Measurements from ENCODE around the gene FEN1.

Gene FEN1

DNA sequence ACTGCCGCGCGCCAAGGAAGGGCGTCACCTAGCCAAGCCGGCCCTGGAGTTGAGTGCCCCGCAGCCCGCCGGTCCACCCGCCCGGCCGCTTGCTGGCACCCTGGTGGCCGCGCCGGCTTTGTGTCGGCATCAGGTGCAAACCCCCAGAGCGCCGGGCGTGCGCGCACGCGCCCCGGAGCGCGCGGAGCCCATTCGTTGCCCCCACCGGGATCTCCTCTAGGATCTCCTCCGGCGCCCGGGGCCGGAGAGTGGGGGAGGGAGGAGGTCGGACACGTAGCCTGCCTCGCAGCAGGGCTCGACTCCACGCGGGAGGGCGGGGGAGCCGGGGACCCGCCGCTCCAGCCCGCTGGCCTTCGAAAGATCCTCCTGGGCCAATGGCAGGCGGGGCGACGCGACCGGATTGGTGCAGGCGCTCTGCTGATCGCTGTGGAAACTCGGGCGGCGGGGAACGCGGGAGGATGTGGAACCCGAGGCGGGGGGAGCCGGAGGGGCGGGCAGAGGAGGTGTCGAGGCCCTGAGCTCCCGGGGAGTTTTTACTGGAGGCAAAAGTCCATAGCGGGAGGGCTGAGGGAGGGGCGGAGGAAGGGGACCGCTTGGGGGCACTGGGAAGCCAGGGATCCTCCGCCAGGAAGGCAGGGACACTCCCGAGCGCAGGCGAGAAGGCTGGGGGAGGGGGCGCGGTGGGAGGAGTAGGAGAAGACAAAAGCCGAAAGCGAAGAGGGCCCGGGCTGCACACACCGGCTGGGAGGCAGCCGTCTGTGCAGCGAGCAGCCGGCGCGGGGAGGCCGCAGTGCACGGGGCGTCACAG, 35.1 kb downstream of the FEN1 start, which contains the start of gene FADS2:
FADS2 (plus strand) TSS at position 730 of the 808 bp plus-strand sequence. CDS start 91 bp downstream, outside the sequence.
- DNase-seq: no peak

DNA sequence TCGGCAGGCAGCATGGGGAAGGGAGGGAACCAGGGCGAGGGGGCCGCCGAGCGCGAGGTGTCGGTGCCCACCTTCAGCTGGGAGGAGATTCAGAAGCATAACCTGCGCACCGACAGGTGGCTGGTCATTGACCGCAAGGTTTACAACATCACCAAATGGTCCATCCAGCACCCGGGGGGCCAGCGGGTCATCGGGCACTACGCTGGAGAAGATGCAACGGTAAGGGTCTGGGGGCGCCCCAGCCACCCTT, 35.6 kb downstream of the FEN1 start:
- DNase-seq: no peak

DNA sequence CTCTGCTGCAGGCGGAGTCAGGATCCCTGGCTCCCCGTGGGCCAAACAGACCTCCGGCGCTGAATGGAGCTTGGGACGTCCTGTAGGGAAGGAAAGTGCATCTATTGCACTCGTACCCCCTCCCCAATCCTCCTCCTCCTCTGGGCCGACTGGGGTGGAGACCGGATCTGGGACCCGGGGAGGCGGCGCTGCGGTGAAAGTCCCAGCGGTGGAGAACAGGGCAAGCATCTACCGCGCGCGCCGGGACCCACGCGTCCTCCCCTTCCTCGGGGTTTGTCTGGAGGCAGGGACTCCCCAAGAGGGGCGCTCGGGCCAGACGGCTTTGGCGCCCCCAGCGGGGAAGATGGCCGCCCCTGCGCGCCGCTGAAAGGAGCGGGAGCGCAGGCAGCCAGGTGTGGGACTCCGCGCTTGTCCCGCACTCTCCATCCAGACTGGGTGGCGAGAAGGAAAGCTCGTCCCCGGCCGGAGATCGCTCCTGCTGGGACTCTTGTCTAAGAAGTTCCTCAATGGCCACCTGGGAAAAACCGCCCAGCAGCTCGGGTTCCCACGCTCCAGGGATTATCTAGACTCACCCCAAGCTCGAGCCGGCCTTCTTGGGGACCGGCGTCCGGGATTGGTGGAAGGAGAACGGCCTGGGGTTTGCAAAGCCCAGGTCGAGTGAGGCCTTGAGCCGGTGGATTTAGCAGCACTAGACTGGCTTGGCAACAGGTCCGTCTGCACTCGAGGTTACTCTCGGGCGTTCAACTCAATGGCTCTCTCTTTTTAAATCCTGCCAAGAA, 36.1 kb downstream of the FEN1 start:
- DNase-seq: no peak

DNA sequence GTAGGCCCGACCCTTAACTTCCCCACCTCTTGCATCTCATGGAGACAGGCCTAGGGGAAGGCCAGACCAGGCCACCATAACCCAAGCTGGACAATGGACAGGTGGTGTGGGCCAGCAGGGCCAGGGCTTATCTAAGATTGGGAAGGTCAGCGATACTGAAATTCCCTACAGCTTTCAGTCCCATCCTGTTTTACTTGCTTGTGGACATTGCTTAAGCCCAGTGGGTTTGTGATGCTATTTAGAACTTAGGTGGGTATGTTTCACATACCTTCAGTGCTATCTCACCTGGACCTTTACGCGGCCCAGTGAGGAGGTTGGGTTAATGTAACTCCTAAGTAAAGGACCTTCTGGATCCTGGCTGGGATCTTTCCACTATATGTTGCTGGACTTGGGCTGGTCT, 37.1 kb downstream of the FEN1 start:
- no peak for DNase-seq

DNA sequence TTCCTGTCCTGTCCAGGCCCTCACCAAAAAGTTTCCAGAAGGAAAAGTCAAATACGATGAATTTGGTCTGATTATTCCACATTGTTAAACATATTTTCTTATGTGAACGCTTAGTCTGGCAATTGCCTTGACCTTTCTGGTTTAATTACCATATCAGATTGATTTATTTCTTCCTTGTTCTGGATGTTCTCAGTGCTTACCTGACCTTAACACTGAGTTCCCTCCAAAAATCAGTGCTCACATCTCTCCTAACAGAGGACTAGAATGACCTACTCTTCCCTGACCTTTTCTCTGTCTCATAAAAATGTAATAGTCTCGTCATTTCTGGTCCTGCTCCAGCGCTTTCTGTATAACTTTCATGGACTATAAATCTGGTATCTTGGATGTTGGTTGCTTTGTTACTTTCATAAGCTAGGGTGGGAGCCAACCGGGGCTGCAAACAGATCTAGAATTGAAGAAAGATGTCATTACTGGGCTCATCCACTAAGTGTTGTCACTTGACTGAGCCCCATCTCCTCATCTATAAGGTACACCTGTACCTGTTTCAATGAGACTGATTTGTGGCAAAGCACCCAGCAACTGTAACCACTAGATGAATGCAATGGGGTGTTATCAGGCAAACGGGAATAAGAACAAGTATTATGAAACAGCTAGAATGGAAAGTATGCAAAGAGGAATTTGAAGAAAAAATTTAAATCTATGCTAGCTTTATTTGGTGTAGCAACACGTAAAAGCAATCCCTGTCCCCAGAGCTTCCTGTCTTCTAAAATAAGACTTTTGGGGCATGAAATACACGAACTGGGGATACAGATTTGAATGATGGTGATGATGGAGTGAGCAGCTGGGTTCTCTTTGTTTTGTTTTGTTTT, 37.8 kb downstream of the FEN1 start:
- DNase-seq: no peak

DNA sequence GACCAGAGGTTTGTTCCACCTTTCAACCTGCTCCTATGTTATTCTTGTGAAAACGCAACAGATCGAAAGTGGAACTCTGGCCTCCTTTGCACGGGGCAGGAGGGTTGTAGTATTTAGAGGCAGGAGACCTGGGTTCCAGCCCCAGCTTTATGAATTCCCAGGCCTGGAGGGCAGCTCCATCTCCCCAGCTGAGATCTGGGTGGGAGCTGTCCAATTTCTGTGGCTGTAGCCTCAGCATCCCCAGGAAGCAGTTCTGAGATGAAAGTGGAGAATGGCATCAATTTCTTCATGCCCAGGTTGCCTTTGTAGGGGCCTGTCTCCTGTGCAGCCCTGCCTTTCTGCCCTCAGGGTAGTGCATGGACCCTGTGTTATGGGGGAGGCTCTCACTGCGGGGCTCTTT, 39.5 kb downstream of the FEN1 start:
- no peak for DNase-seq

DNA sequence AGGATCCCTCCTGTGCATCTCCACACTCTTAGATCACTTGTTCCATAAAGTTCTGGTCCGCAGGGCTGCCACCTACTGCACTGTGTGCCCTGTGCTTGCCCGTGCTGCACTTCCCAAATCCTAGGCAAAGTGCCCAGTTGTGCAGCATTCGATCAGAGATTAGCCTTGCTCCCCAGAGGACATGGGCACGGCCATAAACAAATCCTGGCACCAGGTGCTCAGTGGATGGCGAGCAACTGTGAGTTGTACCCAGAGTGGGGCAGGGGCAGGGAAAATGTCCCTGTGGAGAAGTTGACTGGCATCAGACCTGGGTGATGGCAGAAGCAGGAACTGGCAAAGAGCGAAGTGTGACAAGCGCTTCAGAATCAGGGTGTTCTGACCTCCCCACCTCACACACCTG, 40.0 kb downstream of the FEN1 start:
- no peak for DNase-seq

DNA sequence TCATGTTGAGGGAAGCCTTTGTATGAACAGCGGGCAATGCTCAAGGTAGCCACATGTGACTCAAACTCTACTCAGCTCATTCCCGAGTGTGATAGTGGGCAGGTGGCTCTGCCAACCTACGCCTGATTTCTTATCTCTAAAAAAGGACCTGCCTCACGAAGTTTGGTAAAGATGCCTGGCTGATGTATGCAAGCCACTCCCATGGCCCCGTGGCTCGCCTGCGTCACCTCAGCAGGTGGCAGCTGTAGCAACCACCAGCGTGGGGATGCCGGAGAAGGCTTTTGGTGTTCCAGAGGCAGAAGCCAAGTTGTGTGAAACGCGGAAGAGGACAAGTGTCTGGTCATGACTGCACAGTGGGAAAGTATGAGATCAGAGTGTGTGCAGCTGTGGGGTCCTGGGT, 40.8 kb downstream of the FEN1 start:
- DNase-seq: no peak

DNA sequence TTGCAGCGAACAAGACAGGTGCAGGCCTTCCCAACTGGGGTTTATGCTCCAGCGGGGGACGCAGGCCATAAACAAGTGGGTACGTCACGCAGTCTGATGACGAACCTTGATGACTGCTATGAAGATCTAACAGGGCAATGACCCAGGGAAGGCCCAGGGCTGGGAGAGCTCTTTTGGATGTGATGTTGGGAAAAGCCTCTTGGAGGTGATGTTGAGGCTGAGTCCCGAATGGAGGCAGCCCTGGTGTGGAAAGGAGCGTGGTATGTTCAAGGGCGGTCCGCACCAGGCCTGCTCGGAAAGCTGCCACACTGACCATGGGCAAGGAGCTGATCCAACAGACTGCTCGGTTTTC, 41.2 kb downstream of the FEN1 start:
- DNase-seq: no peak

DNA sequence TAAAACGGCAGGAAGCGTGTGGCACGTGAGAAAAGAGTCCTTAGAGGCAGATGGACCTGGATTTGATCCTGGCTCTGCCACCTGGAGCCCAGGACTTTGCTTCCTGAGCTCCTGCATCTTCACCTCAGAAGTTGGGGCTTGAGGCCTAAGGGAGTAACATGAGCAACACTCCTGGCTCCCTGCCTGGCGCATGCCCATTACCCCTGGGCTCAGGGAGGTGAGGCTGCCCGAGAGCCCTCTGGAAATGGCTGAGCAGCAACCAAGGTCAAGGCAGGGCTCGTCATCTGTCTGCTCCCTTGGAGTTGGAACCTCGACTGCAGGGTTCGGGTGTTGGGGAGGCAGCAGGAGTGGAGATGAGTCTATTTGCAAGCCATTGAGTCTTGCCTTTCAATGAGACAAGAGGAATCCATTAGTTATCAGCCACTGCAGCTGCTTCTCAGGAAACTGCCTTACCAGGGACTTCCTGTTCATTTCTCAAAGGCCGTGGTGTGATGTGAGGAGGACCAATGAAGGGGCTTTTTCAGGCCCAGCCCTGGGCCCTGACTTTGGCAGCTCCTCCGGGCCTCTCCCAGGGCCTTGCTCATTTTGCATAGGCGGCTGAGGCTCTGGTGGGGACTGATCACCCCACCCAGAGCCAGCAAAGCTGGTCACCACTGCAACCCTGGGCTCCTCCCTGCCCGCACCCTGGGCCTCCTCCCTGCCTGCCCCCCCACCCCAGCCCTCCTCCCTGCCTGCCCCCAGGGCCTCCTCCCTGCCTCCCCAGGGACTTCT, 41.8 kb downstream of the FEN1 start:
- DNase-seq: no peak

DNA sequence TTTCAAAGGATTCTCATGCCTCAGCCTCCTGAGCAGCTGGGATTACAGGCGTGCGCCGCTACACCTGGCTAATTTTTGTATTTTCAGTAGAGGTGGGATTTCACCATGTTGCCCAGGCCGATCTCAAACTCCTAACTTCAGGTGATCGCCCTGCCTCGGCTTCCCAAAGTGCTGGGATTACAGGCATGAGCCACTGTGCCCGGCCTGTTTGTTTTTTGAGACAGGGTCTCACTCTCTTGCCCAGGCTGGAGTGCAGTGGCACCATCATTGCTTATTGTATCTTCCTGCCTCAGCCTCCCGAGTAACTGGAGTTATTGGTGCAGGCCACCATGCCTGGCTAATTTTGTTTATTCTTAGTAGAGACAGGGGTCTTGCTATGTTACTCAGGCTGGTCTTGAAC, 43.5 kb downstream of the FEN1 start:
- DNase-seq: no peak

DNA sequence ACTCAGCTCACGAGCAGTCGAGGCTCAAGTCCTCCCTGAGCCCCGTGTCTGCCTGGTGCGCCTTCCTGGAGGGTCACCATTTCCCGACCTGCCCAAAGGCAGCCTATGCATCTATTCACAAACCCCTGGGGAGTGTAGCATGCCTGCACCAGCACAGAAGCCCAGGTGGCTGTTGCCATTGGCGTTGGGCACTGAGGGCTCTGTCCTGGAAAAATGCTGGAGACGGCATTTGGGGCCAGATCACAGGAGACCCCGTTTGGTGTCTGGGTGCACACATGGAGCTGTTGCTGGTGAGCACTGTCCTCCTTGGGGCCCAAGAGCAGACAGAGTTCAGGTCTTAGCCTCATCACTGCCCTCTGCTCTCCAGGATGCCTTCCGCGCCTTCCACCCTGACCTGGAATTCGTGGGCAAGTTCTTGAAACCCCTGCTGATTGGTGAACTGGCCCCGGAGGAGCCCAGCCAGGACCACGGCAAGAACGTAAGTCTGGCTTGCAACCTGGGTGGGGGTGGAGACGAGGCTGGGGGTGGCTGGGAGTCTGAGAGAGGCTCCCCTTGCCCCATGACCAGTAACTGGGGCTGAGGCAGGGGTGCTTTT, 44.8 kb downstream of the FEN1 start:
- DNase-seq: no peak

DNA sequence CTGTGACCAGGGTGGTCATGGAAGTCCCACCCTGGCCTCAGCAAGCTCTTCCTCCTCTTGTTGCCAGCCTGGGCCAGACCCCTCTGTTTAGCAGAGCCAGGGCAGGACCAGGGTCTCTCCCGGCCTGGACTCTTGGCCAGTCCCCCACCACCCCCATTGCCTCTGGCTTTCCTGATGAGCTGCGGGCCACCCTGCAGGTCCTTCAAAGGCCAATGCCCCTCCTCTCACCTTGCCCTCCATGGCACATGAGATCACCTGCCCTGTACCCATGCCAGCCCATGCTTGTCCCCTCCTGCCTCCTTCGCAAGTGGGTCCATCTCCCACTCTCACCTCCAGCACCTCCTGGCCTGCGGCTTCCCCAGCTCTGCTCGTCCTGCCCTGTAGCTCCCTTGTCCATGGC, 45.8 kb downstream of the FEN1 start:
- DNase-seq: no peak

DNA sequence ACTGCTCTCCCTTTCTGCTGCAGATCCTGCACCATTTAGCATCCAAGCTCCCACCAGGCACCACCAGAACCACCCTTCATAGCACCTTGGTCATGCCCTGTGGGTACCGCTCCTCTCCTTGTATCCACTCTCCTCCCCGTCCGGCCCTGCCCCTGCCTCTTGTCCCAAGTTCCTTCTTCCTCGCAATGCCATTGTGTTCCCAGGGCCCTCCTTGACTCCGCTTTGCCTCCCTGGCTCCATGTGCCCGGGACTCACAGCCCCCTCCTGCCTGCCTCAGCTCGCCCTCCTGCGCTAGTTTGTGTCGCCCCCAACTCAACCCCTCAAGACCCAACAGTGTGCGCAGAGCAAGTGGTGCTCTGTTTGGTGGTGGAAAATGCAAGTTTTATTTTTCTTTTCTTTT, 46.2 kb downstream of the FEN1 start:
- DNase-seq: no peak

DNA sequence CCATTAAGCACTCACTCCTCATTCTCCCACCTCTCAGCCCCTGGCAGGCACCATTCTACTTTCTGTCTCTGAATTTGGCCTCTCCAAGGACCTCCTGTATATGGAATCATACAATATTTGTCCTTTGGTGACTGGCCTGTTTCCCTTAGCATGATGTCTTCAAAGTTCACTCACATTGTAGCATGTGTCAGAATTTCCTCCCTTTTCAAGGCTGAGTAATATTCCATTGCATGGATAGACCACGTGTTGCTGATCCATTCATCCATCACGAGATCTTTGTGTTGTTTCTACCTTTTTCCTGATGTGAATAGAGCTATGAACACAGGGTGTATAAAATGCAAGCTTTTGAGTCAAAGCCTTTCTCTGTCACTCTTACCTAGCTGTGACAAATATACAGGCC, 47.0 kb downstream of the FEN1 start:
- DNase-seq: no peak

DNA sequence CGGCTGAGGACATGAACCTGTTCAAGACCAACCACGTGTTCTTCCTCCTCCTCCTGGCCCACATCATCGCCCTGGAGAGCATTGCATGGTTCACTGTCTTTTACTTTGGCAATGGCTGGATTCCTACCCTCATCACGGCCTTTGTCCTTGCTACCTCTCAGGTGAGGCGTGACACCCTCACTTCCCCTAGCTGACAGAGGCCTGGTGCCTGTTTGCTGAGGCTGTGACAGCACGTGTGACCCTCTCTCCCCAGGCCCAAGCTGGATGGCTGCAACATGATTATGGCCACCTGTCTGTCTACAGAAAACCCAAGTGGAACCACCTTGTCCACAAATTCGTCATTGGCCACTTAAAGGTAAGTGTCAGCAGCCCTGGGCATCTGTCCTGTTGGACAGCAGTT, 47.7 kb downstream of the FEN1 start:
- no peak for DNase-seq

DNA sequence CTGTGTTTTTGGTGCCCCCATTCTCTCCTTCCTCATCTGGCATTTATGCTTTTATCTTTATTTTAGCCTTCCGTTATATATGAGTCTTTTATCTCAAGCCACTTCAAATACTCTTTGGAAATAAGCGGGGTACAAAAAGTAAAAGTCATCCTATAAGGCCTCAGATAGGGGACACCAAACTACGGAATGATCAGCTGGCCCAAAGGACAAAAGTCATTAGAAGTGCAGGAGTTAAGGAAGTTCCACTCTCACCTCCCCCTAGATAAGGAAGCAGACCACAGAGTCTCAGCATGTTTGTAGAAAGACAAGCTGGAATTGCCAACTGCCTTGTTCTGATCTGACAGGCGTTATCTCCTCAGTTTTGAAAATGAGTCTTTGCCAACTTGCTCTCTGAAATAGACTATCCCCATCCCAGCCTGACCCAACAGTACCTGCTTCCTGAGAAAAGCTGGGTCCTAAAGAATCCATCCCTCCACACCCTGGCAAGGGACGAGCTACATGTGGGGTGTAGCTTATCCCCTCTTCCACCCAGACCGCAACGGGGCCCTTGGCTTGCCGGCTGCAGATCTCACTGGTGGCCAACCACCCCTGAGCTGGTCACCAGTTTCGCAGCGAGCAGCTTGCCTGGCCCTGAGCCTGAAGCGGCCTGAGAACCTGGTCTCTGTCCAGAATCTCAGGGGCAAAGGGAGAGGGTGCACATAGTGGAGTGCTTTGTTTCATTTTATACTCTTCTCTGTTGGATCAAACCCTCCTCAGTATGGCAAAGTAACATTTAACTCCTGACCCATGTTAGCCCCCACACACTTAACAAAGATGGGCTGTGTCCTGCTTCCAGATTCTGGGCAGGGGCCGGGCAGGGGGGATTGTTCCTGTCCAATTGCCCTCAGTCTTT, 49.2 kb downstream of the FEN1 start:
- DNase-seq: no peak

DNA sequence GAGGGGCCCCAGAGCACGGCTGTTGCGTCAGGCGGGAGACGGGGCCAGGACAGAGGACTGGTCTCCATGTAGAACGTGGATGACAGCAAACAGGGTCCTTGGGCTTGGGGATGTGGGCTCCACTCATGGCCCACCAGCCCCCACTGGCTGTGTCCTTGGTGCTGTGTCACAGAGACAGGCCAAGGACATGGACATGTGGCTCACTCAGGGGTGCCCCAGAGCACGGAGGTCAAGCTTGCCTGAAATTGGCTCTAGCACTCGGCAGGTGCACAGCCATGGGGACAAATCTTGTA, 49.8 kb downstream of the FEN1 start:
- DNase-seq: no peak

DNA sequence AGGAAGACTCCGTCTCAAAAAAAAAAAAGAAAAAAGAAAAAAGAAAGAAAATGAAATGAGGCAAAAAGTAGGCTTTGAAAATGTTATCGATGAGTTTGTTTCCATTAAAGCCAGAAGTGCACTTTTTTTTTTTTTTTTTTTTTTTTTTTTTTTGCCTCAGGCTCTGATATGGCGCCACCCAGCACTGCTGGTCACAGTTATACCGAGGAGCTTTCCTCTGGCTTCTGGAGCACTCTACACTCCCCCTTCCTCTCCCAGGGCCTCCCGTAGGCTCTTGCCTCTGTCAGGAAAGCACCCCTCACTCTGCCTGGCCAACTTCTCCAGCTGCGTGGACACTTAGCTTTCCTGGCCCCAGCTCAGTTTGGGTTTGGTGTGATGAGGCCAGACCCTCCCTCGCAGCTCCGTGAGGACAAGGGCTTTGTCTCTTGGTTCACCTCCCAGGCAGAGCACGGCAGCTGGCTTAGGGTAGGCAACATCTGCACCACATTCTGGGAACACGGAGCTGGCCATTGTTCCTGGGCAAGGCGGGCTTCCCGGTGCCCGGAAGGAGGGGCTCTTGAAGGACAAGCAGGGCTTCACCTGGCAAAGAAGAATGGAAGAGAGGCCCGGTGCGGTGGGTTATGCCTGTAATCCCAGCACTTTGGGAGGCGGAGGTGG, 52.3 kb downstream of the FEN1 start:
- DNase-seq: no peak

DNA sequence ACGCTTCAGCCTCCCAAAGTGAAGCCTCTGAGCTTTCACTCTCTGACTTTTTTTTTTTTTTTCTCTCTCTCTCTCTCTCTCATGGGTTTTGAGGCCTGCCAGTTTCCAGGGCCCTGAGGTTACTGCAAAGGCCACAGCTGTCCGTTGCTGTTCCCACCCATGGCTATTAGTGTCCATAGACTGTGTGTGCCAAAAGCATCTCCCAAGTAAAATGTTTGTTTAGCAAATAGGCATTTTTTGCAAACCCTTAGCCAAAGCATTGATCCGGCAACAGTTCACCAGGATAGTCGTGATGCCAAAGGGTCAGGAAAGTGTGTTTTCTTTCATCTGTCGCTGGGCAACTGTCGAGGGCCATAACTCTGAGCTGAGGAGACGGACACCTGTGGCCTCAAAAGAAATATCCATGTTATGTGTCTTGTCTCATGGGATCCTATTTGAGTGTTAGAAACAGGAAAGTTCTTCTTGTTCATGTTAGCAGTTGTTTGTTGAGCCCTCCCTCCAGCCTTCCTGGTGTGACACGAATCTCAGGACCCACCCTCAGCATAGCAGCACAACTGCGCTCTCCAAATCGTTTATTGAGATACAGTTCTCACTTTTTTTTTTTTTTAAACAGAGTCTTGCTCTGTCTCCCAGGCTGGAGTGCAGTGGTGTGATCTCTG, 53.8 kb downstream of the FEN1 start:
- DNase-seq: no peak
